HG02885 (cell line): ENCODE results near the gene M1AP.
A peak's percentile ranks its signal among the peaks of the same experiment; 100 is the strongest.

ENCODE experiments used
- ATAC-seq: cut with Tn5 transposase; IDR thresholded peaks from one replicate; pipeline ENCODE4 v1.9.1; 2021; ENCODE audit warnings: mild to moderate bottlenecking; ENCODE audit not compliant: unreplicated experiment, poor library complexity

Gene M1AP

DNA sequence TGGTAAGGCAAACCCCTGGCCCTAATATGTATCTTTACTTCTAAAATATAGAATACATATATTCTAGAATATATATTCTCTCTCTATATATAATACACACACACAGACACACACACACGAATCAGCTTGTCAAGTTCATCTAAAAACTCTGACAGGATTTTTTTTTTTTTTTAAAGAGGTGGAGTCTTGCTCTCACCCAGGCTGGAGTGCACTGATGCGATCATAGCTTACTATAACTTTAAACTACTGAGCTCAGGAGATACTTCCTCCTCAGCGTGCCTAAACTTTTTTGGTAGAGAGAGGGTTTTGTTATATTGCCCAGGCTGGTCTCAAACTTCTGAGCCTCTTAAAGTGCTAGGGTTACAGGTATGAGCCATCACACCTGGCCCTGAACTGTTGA is 48.5 kb downstream of the M1AP start:
- no peak for ATAC-seq

DNA sequence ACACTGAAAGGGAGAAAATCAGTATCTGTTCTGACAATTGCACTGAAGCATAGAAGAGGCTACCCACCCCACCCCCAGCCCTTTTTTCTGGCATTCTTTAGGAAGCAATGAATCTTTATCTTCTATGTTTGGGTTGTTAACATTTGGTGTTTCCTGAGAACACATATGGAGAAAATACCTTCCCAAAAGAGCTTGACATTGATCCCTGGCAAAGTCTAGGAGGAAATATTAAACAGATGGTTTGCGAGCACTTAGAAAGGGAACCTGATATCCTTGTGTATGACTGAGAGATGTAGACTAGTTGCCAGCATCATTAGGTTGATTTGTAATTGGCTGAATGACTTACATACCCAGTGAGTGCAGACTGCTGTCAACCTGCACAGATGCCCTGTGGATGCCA is 50.7 kb downstream of the M1AP start:
- ATAC-seq = no peak

DNA sequence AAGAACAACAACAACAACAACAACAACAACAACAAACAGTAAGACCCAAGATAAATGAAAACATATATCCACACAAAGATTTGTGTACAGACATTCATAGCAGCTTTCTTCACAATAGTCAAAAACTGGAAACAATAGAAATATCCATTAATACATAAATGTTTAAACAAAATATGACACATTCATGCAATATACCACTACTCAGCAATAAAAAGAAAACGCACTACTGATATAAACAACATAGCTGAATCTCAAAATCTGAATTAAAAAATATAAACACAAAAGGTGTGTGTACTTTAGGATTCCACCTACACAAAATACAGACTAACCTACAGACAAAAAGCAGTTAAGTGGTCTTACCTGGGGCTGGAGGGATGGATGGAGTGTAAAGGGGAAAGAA is 51.5 kb downstream of the M1AP start:
- ATAC-seq = no peak

DNA sequence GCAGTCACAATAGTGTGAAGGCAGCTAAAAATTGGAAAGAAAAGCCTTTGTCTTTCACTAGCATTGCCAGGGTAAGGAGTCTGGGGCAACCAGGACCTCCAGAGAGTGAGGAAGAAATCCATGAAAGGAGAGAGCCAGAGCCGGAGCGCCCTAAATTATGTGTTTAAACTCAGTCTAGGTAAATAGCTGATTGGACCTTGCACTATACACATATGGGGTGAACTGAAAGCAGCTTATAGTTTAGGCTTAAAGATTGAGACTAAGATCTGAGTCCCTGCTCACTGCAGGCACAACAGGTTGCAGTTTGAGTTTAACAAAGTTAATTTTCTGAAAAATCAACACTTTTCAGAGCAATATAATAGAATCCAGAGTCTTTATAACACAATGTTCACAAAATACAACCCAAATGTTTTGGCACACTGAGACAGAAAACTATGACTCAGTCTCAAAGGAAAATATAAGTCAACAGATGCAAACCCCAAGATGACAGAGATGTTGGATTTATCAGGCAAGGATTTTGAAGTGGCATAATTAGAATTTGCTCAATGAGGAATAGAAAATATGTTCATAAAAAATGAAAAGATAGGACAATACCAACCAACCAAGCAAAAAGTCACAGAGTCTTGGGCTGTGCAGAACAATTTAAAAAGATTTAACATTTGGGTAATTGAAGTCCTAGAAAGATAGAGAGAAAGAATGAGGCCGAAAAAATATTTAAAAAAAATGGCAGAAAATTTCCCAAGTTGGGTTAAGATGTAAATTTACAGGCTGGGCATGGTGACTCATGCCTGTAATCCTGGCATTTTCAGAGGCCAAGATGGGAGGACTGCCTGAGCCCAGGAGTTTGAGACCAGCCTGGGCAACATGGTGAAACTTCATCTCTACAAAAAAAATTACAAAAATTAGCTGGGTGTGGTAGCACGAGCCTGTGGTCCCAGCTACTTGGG is 54.0 kb downstream of the M1AP start:
- no peak for ATAC-seq

DNA sequence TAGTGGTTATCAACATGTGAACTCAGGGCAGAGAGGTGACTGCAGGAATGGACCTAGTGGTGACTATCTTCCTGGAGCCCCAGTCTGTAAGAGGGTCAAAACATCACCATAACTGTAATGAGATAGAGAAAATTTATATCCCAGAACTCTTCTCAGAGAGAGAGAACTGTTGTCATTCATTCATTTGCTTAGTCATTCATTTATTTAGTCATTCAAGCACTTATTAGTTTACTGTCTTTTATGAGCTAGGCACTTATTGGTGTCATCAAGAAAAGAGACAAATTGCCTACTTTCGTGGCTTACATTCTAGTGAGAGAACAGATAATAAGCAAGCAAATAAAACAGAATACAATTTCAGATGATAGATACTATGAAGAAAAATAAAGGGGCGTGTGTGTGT is 59.5 kb downstream of the M1AP start:
- no peak for ATAC-seq

DNA sequence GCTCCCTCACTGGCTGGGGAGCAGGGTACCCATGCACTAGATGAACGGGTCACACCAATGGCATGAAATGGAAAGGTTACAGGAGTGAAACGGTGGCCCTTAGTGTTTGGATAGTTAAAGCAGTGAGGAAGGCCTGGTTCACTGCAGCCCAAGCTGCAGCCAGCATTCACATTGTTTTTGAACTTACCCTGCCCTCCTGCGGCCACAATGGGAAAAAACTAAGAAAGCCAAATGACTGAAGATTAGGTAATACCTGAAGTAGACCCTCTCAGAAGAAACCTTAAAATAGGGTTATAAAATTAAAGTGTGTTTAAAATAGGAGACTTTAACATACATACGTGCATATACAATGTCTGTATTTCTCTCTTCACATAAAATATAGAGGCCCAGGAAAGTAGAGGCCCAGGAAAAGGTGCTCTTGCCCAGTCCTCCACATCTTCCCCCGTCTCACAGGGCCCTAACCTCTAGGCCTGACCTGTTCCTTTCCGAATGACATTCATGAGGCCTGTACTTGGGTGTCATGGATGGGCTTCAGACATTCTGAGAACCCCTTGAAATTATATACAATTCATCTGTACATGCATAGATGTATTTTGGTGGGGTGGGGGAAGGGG is 60.4 kb downstream of the M1AP start:
- ATAC-seq = peak; percentile 71

DNA sequence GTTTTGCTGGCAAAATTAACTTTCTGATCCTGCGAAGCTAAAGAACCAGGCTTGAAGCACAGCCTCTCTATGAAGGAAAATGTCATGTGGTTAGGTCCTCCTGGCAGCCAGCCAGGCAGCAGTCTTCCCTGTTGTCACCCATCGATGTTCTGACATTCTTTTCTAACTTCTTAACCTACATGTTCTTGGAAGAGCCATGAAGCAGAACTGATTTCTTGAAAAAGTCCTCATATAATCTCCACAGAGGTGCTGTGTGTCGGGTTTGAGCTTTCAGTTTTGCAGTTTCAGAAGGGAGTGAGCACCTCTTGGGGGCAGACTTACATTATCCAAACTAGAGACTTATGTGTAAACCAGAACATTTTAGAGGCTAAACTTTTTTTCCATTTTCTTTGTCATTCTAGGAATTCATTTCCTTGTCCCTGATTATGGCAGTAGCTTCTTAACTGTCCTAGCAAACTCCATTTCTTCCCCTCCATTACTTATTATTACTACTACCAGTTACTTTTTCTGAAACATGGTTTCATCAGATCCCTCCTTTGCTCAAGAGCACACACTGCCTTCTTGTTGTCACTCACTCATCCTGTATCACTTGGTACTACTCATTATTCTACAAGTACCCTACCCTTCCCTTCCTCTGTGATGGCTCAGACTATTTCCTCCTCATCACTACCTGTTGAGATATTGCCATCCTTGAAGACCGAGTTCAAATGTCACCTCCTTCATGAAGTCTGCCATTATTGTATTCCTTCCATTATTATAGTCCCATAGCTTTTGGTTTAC is 62.5 kb downstream of the M1AP start:
- peak; percentile 35 for ATAC-seq

DNA sequence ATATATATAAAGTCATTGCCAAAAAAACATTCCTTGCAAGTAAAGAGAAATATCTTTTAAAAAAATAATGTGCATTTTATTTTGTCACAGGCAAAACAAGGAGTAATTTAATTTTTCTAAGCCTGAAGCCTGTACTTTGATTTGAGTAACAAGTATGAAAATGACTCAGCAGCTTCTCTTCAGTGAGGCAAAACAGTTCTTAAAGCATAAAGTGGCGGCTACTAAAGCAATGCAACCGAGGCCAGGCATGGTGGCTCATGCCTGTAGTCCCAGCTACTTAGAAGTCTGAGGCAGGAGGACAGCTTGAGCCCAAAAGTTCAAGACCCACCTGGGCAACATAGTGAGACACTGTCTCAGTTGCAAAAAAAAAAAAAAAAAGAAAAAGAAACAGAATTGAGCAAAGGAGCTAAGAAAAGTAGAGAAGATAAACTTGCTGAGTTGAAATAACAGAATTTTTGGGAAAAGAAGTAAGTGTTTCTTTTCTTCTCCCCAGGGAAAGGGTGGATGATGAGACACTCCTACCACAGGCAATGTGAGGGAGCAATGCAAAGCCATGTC is 64.0 kb downstream of the M1AP start:
- peak; percentile 71 for ATAC-seq

DNA sequence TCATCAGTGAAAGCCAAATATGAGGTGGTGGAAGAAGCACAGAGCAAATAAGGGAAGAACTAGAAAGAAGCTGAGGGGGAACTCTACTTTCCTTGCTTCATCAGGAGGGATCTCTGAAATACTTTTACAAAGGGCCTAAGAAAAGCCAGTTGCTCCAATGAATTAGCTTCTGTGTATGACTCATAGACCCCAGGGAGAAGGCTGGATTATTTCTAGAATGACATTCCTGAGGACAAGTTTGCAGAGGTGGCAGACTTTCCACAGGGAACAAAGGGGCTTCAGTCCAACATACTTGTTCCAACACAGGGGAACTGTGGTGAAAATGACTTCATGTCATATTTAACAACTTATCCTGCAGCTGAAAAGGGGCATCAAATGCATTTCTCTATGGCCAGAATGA is 64.6 kb downstream of the M1AP start:
- no peak for ATAC-seq

DNA sequence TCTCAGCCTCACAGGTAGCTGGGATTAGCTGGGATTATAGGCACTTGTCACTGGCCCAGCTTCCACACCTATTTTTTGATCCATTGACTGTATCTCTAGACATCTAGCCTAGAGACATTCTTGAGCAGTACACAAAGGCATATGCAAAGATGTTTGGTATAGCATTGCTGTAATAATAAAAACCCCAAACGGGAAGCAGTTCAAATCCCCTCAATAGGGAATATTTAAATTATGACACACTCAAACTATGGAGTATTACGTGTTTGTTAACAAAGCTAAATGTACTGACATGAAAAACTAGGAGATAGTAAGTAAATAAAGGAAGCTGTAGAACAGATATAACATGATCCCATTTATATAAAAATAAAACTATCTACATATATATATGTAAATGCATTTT is 65.9 kb downstream of the M1AP start:
- no peak for ATAC-seq

DNA sequence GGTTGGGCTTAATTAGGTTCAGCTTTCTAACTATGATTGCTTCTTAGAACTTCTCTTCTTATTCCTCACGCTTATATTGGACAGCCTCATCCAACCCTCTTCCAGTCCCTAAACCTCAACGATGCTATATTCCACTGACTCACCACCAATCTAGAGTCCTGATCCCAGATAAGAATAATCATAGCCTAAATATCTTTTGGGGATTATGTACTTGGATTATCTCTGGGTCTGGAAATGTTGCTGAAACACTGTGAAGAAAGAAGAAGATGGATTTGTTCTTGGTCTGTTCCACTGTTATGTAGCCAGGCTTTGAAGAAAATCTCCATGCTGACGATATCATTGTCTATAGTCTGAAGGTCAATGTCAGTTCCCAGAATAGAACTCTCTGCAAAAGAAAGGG is 66.7 kb downstream of the M1AP start:
- no peak for ATAC-seq

DNA sequence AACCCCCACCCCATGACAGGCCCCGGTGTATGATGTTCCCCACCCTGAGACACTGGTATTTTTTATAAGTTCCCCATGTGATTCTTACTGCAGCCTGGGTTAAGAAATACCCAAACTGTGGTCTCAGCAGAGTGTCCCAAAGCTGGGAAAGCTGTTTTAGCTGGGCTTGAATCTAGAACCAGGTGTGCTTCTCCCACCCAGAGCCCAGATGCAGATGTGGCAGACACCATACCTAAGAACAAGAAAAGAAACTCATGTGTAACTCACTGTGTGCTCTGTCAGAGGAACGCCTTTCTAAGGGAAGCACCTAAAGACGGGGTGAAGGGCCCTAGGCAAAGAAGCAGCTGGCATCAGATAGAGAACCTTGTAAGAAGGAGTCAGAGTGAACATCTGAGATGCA is 69.7 kb downstream of the M1AP start:
- ATAC-seq = no peak

DNA sequence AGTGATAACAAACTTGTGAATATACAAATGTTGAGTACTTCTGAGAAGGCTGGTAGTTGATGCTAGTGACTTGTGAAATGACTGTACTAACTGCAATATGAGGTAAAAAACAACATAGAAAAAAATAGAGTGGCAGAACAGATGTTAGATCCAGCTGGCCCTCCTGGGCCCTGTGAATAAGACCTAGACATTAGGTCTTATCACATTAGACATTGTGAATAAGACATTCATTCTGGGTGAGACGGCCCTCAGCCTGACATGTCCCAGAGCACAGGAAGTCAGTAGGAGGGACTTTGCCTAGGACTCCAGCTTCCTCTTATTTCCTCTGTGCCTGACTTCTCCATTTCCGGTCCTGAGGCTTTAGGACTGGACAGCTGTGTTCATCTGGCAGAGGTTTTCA is 70.7 kb downstream of the M1AP start:
- ATAC-seq = peak; percentile 45

DNA sequence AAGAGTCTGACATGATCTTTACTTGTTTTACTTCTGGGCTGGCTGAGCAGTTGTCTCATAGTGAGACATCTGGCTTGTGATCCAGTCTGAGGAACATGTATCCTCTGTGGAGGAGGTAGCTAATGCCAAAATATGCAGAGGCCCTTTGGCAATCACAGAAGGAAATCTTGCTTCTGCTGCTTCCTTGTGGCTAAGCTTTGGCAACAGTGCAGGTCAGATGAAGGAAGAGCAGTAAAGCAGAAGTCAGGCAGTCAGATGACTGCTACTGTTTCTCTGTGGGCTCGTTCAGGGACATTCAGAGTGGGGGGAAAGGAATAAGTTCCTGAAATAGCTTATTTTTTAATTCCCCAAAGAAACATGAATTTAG is 71.3 kb downstream of the M1AP start:
- ATAC-seq = peak; percentile 15

DNA sequence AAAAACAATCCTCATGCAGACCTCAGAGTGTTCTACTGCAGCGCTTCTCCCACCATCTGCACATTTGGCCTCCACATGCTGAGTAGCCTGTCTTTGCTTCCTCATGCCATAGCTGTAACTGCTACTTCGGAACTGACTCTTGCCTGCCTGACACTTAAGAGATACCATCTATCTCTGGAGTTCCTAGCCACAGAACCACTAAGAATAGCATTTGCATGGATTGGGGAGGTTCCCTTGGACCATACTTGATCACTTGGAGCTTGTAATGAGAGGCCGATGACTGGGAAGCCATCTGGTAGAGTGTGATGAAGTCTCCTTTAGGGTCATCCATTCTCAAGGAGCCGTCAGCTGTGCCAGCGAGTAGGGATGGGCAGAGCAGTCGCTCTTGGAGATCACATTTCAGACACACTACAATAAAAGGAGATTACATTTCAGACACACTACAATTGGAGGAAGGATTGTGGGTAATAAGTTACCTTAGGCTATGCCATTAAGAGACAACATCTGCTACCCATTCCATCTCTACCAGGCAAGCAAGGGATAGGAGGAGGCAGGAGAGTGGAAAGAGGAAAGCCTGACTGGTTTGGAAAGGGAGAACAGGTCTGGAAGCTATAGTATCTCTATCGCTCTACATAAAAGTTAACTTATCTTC is 71.8 kb downstream of the M1AP start:
- no peak for ATAC-seq

DNA sequence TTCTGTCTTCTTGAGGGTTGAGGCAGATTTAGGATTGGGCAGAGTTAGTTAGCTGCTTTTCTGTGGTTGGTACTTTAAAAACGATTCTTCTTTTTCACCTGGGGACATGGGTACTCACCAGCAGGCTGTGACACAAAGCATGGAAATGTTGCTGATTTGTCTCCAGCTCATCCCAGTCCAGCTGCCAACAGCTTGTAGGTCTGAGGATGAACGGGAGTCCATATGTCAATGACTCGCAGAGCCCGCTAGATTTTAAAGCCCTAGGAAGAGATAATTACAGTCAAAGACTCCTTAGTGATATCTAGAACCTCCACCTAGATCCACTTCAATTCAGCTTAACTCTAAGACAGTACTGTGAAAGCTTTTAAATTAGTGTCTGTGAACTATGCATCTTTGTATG is 72.8 kb downstream of the M1AP start:
- ATAC-seq = no peak

DNA sequence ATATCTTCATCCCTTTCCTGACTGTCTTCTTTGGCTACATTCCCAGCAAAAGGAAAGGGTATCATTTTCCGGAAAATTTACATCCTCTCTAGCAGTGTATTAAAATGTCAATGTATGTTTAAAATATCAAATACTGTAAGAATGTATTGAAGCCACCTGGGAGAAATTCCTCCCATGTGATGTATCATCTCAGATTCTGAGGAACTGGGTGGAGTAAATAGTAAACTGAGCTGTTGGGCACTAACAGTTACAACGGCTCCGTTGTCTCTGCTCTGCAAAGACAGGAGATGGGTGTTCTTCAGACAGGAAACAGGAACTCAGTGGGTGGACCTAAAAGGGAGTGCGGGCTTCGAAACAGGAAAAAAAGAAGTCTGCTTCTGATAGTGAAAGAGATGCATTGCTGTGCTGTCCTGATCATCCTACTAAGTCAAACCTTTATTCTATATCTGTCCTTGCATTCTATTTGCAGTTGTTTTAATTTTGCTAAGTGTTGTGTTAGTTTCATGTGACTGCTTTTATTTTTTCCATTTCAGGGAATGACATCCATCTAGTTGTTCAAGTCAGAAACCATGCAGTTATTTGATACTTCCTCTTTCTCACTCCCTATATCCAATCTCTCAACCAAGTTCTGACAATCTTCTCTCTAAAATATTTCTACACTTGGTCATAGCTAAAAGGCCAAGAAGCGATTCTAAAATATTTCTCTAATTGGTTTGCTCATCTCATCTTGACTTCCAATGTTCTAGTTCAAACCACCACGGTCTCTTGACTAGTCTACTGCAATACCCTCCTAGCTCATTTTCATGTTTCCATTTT is 74.2 kb downstream of the M1AP start:
- ATAC-seq = peak; percentile 52

DNA sequence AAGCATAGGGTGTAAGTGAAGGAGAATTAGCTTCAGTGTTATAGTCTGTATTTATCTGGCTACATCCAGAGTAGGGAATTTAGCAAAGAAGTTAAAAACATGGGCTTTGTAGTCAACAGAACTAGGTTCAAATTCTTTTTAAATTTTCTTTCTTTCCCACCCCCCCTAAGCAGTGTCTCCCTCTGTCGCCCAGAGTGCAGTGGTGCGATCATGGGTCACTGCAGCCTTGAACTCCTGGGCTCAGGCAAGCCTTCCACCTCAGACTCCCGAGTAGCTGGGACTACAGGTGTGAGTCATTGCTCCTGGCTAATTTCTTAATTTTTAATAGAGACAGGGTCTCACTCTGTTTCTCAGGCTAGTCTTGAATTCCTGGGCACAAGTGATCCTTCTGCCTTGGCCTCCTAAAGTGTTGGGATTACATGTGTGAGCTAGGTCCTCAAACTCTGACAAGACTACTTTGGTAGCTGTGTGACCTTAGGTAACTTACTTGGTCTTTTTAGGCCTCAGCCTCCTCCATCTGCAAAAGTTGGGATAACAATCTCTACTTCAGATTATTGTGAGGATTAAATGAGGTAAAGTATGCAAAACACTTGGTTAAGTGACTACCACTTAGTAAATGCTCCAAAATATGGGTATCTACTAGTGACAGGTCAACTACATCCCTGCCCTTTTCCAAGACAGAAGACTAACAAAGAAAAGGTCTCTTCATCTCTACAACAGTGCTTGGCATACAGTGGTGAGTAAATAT is 75.8 kb downstream of the M1AP start:
- ATAC-seq = no peak

DNA sequence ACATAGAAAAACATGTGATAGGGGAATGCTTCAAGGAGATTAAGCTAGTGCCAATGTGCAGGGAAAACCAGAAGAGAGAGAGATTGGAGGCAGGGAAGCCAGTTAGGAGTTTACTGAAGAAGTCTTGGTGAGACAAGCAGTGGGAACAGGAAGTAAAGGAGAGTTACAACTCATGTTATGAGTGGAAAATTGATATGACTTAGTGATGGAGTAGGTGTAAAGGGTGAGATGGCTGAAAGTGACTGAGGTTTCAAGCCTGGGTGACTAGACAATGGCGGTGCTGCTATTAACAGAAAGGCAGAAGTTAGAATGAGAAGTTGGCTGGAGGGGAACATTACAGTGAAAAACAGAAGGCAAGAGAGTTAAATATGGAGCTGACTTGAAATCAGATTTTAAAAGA is 77.1 kb downstream of the M1AP start:
- peak; percentile 79 for ATAC-seq
